Measurements from ENCODE around the gene IRF9. TPM values are rescaled to one million over a fixed set of nuclear protein-coding genes. Genes with fewer than 3 reads are reported as not detected.
A peak's percentile ranks its signal among the peaks of the same experiment; 100 is the strongest.

Gene IRF9, protein sequence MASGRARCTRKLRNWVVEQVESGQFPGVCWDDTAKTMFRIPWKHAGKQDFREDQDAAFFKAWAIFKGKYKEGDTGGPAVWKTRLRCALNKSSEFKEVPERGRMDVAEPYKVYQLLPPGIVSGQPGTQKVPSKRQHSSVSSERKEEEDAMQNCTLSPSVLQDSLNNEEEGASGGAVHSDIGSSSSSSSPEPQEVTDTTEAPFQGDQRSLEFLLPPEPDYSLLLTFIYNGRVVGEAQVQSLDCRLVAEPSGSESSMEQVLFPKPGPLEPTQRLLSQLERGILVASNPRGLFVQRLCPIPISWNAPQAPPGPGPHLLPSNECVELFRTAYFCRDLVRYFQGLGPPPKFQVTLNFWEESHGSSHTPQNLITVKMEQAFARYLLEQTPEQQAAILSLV
- 123 TPM for total RNA-seq
- long read RNA-seq, transcript IRF9-215 (8 exons, 1,769 nt): minor isoform, 19 of 143 reads
- long read RNA-seq, transcript IRF9-202 (9 exons, 1,838 nt): major isoform, 71 of 143 reads
- long read RNA-seq, partial matches to known transcripts: 10 of 143 reads
- long read RNA-seq, other reads (novel, unspliced or antisense): 39 of 143 reads

DNA sequence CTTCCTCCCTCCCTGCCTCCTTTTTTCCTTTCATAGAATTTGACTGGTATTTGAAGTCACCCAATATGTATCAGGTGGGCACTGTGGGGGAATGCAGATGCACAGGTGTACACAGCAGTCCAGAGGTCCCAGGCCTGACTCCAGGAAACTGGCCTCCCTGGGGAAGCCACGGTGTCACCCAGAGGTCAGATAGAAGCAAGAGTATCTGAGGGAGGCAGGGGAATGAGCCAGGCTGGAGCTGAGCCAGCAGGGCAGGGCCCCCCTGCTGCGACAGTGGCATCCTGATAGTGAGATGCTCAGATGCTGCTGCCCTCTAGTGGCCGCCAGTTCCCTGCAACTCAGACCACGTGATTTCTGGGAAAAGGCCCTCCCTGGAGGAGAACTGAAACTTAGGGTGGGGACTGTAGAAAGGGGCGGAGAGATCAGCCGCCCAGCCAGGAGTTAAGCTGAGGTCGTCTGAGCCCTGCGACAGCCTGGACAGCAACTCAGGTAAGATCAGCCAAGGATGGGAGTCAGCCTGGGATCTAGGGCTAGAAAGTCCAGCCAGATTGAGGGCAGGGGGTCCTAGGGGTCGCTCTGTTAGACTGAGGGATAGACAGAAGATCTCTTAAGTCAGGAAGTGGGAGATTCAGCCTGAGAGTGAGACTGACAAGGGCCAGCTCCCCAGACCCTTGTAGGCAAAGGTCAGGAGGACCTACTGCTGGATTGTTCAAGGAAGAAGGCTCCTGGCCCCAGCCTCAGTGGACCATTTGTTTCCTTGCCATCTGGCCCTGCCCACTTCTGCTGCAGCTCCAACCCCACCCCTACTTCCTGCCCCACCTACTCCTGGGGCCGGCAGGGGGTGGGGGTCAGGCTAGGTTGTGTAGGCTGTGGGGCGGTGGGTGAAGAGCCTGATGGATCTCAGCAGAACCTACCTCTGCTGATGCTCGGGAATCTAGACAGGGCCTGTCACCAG is at the start of gene IRF9:
TSS of gene IRF9 (plus strand) at position 416 of the 955 bp plus-strand sequence. CDS start 880 bp downstream, outside the sequence.
- Histone ChIP-seq H3K4me3 (peak within 1 kb of the TSS; percentile 64), H3K27me3 (no peaks in the 10 kb centered on the region), H3K36me3 (peaks cover 74% of the 10 kb centered on the region), H3K4me1 (peaks cover 23% of the 10 kb centered on the region), H3K9me3 (no peaks in the 10 kb centered on the region), H3K27ac (peak within 1 kb of the TSS; percentile 88)
- DNase-seq: peak; percentile 96
- ATAC-seq: peak; percentile 94
- intact Hi-C loops (cut with DNase I): no loop called here
- TF ChIP-seq, protein P1, sequence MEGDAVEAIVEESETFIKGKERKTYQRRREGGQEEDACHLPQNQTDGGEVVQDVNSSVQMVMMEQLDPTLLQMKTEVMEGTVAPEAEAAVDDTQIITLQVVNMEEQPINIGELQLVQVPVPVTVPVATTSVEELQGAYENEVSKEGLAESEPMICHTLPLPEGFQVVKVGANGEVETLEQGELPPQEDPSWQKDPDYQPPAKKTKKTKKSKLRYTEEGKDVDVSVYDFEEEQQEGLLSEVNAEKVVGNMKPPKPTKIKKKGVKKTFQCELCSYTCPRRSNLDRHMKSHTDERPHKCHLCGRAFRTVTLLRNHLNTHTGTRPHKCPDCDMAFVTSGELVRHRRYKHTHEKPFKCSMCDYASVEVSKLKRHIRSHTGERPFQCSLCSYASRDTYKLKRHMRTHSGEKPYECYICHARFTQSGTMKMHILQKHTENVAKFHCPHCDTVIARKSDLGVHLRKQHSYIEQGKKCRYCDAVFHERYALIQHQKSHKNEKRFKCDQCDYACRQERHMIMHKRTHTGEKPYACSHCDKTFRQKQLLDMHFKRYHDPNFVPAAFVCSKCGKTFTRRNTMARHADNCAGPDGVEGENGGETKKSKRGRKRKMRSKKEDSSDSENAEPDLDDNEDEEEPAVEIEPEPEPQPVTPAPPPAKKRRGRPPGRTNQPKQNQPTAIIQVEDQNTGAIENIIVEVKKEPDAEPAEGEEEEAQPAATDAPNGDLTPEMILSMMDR (IDR thresholded peaks at IDR 0.05): peak; percentile 94

DNA sequence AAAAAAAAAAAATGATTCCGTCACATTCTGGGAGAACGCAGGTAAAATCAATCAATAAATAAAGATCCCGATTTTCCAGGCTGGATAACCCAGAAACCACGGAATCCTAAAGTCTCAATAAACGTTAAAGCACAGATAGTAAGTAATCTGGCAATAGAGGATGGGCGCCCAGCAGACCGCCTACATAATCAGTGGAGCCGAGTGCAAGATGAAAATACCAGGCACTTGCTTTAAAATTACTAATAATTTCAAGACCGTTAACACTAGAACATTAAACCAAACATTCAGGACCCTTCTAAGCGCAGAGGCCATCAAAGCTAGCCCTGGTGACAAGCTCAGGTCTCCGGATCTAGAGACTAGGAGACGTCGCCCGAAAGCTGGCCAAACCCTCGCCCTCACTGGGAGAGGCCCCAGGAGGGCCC is 47.7 kb upstream of the IRF9 start:
- DNase-seq: no peak
- H3K4me3 ChIP-seq: peak overlapping the region; percentile 73
- intact Hi-C loops (cut with DNase I): no loop called here

DNA sequence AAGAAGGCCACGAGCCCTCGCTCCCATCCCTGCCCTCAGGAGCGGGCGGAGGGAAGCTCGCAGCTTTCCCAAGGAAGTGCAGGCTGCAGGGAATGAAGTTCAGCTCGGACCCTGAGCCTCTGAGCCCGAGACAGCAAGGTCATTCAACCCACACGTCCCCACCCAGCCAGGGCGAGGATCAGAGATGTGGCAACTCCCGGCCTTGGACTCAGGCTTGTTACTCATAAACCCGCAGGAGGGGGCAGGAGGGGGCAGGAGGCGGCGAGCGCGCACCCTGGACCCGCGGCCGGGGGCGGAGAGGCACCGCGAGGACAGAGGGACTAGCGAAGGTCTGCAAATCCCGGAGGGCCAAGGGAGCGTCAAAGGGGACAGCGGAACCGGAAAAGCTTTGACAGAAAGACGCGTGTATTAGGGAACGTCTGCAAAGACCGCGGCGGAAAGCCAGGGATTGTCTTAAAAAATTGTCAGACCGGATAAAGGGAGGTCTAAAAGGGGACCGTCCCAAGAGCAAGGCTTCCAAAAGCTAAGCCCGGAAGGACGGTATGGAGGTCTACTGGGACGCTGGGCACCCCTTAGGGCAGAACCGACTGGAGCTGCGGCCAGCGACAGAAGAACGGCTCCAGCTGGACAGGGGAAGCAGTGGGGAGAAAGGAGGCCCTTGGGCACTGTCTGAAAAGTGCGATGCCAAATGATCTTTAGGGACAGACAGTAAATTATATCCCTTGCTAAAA is 47.1 kb upstream of the IRF9 start:
- TF ChIP-seq, protein P1 (IDR thresholded peaks at IDR 0.05): no peak
- no peaks in the 10 kb centered on the region for H3K27me3 ChIP-seq
- peaks cover 25% of the 10 kb centered on the region for H3K36me3 ChIP-seq
- intact Hi-C loops (cut with DNase I): no loop called here
- peak overlapping the region; percentile 99 for H3K27ac ChIP-seq
- peak; percentile 95 for DNase-seq
- peaks cover 18% of the 10 kb centered on the region for H3K4me1 ChIP-seq
- H3K4me3 ChIP-seq: peak overlapping the region; percentile 73
- H3K9me3 ChIP-seq: no peaks in the 10 kb centered on the region
- peak; percentile 67 for ATAC-seq

More for the DNA sequence above, 47.7 kb upstream of the IRF9 start:
- H3K27ac ChIP-seq: peak overlapping the region; percentile 99
- peaks cover 24% of the 10 kb centered on the region for H3K4me1 ChIP-seq
- peaks cover 19% of the 10 kb centered on the region for H3K36me3 ChIP-seq
- ATAC-seq: no peak
- H3K27me3 ChIP-seq: no peaks in the 10 kb centered on the region
- no peaks in the 10 kb centered on the region for H3K9me3 ChIP-seq
- TF ChIP-seq, protein P1 (IDR thresholded peaks at IDR 0.05): no peak

DNA sequence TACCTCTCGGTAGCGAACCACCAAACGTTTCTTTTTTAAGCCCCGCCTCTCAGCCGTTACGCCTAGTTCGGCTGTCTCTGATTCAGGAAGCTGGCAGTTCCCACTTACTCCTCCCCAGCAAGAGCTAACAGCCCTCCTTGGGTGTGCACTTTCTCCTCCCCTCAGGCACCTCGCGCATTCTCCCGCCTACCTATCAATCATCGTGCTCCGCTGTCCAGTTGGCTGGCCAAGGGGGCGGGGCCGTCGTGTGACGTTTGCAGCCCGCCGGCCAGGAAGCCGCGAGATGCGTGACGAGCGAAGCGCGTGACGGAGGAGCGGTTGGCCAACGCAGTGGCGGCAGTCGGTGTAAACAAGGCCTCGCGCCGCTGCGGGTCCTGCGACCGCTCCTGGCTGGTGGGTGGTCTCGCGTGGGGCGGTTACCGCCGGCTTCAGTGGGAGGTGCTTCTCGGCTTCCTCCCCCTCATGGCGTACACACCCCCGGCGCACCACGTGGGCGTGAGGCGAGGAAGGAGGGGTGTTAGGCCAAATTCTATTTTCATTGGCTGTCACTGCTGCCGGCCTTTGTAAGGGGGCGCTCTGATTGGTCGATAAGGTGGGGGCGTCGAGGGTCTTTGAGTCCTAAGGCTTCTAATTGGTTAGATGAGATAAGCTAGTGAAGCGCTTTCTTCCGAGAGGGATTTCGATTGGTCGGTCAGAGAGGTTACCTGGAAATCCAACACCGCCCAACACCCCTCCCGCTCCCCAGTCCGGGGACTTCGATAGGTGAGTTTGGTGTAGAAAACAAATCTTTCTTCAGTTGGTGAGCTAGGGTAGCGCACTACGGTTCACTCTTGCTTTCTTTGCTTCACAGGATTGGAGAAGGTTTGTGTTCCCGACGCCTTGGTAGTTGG is 46.3 kb upstream of the IRF9 start, which contains the start of the genes DCAF11 and NRL:
TSS of gene DCAF11 (plus strand) at position 246 of the 890 bp plus-strand sequence. CDS start 818 bp downstream, outside the sequence.
TSS of gene NRL (minus strand) at position 418 of the 890 bp plus-strand sequence. CDS start 32,101 bp downstream, outside the sequence.
- DNase-seq: peak; percentile 99
- H3K9me3 ChIP-seq: no peaks in the 10 kb centered on the region
- TF ChIP-seq, protein P1 (IDR thresholded peaks at IDR 0.05): no peak
- H3K27me3 ChIP-seq: no peaks in the 10 kb centered on the region
- peak; percentile 93 for ATAC-seq
- H3K36me3 ChIP-seq: peaks cover 33% of the 10 kb centered on the region
- intact Hi-C loops (cut with DNase I): no loop called here
- peak within 1 kb of the TSS; percentile 73 for H3K4me3 ChIP-seq
- peaks cover 15% of the 10 kb centered on the region for H3K4me1 ChIP-seq
- peak within 1 kb of the TSS; percentile 99 for H3K27ac ChIP-seq

All from upper lobe of right lung (tissue), 1 donor.